ENCODE data around the gene OR52B4.
"Not testable (repeated sequence)": the region's sequence is repeated elsewhere in the genome, so short reads cannot be mapped to it uniquely, and the experiment has no call there.

OR52B4 gene
- total RNA-seq: 0 reads per million in 2 donors

DNA sequence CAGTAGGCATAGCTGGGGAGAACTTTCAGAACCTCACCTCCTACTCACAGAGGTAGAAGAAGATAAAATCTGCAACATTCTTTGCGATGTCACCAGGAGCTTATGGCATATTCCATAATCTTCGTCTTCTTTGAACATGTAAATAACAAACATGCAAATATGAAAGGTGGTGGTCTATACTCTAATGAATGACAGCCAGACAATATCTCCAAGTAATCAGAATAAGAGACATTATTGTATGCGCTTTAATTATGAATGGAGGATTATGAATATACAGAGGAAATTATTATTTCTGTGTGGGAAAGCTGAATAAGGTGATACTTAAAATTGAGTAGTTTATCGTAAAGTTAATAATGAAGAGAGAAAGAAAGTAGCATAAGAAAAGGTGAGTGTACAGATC, at the start of gene OR52B4:
Gene OR52B4, minus strand, starts transcription at position 101 of the 400 bp plus-strand sequence. Its CDS starts 91 bp downstream, at position 10.
- DNase-seq: no peak

DNA sequence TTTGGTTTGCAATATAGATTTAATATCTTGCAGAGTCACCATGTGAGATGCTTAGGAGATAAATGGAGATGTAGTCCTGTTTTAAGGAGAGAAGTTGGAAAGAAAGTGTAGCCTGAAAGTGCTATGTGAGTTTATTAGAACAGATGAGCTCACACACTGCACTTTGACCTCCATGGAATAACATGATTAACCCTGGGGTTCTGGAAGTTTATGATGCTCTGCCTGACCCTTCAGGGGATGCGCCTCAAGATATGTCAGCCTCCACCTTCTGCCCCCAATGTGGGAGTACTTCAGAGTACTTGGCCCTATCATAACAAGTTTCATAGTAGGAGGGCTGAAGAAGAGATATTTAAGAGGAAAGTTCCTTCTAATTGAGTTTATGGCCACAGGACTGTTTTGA, 48.6 kb upstream of the OR52B4 start:
- DNase-seq: no peak

DNA sequence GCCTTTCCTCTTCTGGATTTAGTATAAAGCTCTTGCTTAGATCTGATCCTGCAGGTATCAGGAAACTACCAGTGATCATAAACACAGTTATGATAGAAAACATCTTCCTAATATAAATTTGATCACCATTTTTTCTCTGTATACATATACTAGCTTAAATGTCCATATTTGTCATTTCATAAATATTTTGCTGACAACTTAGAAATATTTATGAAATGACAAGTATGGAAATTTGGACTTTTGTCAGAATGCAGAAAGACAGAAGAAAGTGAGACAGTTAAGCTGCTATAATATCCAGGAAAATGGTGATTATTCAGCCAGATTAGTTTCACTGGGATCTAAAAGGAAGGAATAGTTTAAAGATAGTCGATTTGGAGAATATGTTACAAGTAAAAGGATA, 48.1 kb upstream of the OR52B4 start:
- no peak for DNase-seq

DNA sequence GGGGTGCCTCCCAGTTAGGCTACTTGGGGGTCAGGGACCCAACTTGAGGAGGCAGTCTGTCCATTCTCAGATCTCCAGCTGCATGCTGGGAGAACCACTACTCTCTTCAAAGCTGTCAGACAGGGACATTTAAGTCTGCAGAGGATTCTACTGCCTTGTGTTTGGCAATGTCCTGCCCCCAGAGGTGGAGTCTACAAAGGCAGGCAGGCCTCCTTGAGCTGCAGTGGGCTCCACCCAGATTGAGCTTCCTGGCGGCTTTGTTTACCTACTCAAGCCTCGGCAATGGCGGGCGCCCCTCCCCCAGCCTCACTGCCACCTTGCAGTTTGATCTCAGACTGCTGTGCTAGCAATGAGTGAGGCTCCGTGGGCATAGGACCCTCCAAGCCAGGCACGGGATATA, 38.0 kb upstream of the OR52B4 start:
- DNase-seq: not testable (repeated sequence)

DNA sequence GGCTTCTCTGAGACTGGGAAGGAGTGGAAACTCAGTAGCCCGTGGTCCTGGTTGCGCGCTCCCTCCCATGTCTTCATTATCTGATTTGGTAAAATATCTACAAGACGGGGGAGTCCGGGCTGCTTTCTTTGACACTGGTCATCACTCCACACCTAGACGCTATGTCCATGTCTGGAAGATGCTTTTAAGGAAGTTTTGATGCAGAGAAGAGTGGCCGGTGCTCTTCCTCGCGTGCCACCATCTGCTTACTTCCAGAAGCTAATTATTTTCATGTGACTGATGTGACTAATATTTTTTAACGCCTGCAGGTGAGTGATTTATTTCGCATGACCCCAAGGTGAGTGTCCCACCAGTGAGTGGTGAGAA, 25.7 kb upstream of the OR52B4 start:
- DNase-seq: no peak

DNA sequence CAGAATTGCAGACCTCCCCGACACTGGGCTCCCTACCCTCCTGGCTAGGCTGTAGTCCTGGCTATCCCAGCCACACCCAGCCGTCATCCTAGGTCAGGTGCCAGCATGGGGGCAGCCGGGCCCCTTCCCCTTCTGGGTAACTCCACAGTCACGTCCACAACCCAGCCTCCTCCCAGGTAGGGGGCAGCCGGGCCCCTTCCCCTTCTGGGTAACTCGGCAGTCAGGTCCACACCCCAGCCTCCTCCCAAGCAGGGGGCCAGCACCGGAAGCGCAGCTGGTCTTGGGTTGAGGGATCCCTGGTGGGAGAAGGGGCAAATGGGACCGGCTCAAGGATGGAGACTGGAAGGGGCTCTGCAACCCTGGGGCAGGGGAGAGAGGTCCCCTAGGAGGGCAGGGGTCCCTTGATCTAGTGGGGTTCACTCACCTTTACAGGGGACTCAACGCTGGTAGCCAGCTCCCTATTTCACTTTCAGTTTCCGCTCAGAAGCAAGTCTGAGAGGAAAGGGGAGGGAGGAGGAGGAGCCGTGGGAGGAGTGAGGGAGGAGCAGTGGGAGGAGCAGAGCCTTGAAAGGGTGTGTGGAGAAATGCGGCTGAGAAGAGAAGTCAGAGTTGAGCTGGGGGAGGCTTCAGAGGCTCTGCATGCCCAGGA, 25.1 kb upstream of the OR52B4 start, which contains the start of gene TRIM21:
Gene TRIM21, minus strand, starts transcription at position 494 of the 649 bp plus-strand sequence. CDS start 3,293 bp downstream, outside the sequence.
- DNase-seq: no peak

DNA sequence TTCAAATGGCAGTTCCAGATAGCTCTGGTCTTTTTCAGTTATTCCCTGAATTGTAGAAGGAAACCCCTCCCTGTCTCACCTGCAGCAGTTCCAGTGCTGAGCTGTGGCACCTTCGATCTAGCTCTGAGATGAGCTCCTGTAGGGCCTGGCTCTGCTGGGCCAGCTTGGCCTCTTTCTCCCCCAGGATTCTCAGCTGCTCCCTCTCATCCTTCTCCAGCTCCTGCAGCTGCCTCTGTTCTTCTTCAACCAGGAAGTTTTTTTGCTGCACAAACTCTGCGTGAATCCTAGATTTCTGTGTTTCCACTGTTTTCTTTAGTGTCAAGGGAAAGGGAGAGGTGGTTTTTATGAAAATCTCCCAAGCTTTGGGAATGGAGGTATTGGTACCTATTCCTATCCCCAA, 20.0 kb upstream of the OR52B4 start:
- no peak for DNase-seq

DNA sequence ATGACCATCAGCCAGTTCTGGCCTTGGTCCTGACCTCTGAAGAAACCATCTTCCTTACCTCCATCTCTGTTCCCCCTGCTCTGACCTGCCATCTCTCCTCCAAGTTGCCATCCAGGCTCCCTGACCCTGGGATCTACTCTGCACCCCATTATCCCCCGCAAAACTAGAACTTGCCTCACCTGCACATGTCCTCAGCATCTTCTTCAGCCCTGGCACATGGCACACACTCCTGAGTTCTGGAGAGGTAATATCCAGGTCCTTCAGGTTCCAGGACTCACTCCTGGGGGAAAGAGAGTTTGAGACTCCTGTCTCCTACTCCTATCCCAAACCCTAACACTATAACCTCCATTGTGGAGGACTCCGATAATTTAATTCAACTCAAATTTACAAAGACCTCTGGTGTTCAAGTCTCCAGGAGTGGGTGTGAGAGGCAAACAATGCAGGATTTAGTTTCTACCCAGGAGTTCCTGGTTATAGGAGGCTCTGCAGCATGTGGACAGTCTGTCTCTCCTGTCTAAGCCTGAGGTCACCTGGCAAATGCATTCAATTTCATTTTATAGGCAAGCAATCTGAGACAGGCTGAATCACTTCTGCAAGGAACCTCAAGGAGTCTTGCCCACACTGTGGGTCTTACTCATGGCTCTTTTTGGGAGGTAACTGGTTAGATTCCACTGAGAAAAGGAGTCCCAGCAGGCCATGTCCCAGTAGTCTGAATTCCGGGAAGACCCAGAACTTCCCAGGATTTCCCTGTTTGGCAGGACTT, 18.0 kb upstream of the OR52B4 start:
- no peak for DNase-seq

DNA sequence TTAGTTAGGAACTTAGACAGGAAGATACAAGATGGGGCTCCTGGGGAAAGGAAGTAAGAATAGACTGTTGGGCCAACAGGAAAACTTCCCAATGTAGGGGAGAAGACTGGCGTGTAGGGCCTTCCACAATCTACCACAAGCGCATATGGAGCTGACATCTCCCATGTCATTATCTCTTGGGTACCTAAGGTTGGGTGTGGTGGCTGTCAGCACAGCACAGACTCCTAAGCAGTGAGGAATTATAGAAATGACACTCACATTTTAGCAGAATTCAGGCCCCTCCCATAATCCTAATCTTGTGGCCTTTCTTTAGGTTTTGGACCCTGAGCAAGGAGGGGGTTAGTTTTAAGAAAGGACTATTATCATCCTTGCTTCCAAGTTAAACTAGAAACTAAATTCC, 13.7 kb upstream of the OR52B4 start:
- DNase-seq: no peak

DNA sequence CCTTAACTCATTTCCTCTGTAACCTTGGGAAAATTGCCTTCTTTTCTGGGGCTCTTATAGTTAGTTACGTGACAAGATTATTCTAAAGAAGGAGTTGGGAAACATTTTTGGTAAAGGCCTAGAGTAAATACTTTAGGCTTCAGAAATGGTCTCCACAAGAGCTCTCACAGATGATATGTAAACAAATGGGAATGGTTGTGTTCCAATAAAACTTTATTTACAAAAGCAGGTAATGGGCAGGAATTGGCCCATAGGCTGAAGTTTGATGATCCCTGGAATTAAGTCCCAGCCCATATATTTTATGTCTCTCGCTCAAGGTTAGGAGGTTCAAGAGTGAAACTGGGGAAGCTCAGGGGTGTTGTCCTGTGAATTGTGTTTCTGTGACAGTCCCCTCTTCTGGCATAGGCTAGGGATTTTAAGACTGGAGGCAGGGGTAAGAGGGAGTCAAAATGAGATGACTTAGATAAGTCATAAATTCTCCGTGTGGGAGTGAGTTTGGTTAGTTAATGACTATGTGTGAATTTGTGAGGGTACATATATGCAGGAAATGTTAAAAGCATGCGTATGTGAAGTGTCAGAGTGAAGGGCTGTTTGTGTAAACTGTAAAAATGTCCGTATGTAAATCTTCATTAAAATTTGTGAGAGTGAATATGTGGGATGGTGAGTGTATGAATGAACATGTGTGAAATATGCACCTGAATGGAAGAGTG, 7.4 kb upstream of the OR52B4 start:
- no peak for DNase-seq

DNA sequence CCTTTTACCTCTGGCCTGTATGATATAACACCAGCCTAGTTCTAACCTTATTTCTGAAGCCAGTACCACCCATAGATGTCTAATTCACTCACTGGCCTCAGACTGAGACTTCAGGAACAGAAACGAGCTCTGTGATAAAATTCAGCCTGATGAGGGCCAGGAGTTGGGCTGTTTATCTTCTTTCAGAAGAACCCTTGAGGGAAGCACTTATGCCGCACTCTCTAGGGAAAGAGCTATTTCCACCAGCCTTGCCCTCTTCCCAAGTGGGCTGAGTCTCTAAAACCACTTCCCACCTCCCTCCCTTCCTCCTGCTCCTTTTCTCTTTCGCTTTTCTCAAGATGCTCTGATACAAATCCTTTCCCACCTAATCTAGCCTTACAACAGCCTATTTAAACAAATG, 2.0 kb upstream of the OR52B4 start:
- DNase-seq: no peak

DNA sequence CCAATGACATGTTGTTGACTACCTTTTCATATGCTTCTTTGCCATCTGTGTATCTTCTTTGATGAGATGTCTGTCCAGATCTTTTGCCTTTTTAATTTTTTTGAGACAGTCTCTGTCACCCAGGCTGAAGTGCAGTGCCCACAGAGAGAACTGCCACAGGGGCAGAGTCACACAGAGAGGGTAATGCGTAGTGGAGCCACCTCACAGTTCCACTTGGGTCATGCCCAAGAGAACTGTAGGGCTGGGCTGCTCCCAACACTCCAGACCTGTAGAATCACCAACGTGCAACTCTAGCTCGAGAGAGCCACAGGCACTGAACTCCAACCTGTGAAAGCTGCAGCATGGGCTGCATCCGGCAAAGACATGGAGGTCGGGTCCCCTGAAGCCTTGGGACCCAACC, 20.0 kb downstream of the OR52B4 start:
- DNase-seq: not testable (repeated sequence)

DNA sequence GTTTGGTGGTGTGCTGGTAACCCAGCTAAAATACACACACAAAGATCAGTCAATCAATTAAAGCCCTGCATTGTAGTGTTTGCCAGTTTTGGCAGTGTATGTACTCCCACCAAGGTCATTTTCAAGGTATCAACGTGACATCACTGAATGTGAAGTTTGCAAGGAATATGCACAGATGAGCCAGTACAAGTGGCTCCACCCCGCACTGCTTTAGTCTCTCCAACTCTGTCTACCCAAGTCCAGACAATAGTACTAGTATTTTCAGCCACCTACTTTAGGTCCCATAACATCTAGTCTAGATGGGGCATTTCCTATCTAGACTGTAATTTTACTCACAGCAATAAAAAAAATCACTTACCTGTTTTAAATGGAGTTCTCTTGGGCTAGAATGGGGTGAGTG, 22.8 kb downstream of the OR52B4 start:
- not testable (repeated sequence) for DNase-seq

DNA sequence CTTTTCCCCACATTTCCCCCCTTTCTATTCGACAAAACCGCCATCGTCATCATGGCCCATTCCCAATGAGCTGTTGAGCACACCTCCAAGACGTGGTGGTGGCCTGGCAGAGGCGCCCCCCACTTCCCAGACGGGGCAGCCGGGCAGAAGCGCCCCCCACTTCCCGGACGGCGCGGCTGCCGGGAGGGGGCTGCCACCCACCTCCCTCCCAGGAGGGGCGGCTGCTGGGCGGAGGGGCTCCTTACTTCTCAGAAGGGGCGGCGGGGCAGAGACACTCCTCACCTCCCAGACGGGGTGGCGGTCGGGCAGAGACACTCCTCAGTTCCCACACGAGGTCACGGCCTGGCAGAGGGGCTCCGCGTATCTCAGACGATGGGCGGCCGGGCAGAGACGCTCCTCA, 33.8 kb downstream of the OR52B4 start:
- not testable (repeated sequence) for DNase-seq

All from activated gamma-delta T cell (primary cell).